Astrocyte (in vitro differentiated cells and primary cell): ENCODE data around the gene LYRM2.

Source experiments
- CTCF ChIP-seq: IDR thresholded peaks from 2 replicates; pipeline ENCODE4 v1.5.1; 2011; ENCODE audit warnings: low read depth, mild to moderate bottlenecking, inconsistent platforms, low read length, moderate library complexity; ENCODE audit not compliant: insufficient read depth
- EZH2 ChIP-seq: IDR thresholded peaks from 2 replicates; pipeline ENCODE4 v1.6.1; 2012; ENCODE audit warnings: mild to moderate bottlenecking, low read length, inconsistent platforms; ENCODE audit not compliant: insufficient read depth

- no peak for TF ChIP-seq CTCF
- TF ChIP-seq EZH2: no peak
These were observed 71.5 kb downstream of the LYRM2 start for GRCh38 chr6:89566930-89567629.
